GM18858 (cell line): ENCODE results near the gene AQP12A.
"Not testable (repeated sequence)": the region's sequence is repeated elsewhere in the genome, so short reads cannot be mapped to it uniquely, and the experiment has no call there.

ENCODE experiments used
- ATAC-seq: cut with Tn5 transposase; IDR thresholded peaks from one replicate; pipeline ENCODE4 v1.9.1; 2021; ENCODE audit not compliant: unreplicated experiment

AQP12A gene

DNA sequence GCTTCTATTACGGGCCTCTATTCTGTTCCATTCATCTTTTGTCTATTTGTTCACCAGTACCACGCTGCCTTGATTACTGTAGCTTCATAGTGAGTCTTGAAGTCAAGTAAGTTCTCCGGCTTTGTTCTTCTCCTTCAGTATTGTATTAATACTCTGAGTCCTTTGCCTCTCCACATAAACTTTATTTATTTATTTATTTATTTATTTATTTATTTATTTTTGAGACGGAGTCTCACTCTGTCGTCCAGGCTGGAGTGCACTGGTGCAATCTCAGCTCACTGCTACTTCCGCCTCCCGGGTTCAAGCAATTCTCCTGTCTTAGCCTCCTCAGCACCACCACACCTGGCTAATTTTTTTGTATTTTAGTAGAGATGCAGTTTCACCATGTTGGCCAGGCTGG lies 31.8 kb upstream of the AQP12A start:
- ATAC-seq = not testable (repeated sequence)

DNA sequence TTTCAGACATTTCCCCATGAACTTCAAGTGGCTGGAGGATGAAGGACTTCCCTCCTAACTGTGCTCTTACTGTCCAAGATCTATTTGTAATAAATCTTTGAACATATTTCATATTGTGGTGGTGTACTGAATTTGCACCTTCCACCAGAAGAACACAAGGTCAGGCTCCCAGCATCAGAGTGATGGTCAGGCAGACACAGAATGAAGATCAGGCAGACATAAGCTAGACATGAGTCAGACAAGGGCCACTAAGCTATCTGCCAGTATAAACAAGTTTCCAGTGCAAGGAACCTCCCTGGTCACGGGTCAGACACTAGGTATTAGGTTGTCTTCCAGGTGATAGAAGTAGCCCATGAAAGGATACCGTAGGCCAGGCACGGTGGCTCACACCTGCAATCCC lies 29.0 kb upstream of the AQP12A start:
- no peak for ATAC-seq

DNA sequence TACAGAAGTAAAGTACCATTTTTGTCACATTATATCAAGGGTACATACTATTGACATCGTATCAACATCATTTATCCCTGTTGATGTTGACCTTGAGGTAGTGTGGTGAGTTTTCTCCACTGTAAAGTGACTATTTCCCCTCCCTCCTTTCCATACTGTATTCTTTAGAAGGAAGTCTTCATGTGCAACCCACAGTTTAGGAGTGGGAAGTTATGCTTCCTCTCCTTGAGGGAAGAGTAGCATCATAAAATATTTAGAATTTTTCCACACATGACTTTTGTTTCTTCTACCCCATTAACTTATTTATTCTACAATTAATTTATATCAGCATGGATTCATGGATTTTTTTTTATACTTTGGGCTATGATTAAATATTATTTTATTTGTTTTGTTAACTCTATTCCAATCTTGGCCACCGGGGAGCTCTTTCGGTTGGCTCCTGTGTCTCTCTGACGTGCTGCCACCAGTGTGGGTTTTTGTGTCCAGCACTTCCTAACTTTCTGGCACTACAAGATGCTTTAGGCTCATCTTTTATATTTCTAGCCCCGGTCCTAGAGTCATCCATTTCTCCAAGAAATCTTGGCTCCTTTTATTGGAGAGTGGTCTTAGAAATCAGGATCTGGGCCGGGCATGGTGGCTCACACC lies 28.0 kb upstream of the AQP12A start:
- ATAC-seq = no peak

DNA sequence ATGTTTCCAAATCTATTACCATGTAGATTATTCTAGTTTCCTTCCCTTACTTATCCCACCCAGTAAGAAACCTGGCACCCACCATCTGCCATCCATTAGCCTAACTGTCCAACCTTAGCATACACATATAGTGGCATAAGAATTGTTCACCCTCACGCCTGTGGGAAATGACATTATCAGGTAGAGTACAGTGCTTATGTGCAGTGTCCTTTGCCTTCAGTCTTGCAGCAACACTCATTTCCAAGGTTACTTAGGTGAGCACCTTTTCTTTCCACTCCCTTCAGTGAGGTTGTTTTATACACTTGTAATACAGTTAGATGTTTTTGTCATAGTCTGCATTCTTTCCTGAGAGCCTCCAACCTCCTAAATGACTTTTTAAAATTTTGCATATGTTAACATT lies 27.0 kb upstream of the AQP12A start:
- ATAC-seq = no peak

DNA sequence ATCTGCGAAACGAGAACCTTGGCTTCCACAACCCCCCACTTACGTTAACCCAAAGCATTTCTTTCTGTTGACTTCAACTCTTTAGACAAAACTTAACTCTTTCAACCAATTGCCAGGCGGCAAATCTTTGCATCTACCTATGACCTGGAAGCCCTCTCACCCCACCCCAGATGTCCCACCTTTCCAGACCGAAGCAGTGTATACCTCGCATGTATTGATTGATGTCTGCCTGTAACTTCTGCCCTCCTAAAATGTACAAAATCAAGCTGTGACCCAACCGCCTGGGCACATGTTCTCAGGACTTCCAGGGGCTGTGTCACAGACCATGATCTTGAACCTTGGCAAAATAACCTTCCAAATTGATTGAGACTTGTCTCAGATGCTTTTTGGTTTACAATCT lies 21.3 kb upstream of the AQP12A start:
- no peak for ATAC-seq

DNA sequence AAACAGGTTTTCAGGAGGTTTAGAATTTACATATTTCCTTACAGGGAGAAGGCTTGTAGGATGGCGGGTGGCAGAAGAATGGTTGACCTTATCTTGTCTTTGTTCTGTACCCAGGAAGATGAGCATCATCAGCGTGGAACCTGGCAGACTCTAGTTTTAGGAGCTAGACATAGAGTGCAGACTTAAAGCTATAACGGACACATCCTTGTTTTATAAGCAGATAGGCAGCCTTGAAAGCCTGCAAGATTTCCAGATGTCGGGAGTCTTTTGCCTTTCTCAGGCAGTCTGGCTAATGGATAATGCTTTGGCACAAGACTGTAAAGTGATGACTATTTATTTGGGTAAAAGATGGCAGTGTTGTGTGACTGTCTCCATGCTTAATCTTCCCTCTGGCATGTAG lies 20.7 kb upstream of the AQP12A start:
- no peak for ATAC-seq

DNA sequence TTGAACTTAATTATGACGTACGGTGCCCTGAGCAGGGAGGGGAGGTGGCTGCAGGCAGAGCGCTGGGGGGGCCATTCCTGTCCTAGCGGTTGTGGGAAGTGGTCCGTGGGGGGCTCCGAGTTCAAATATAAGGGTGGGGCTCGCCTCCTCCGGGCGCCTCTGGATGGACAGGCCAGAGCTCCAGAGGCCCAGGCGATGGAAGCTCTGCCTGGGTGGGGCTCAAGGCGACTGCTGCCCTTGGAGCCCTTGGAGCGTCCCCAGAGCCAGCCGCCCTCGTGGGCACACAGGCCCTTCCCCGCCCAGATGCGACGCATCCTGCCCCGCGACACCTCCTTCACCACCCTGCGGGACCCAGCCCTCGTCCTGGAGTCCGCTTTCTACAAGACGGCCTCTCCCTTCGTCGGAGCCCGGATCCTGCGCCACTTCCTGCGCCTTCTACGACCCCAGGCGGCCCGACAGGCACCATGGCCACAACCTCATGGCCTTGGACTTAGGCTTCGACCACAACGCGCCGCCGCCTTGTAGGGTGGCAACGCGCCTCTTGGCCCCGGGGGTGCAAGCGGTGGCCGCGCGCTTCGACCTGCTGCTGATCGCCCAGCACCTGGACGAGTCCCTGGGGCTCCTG lies 19.5 kb upstream of the AQP12A start:
- ATAC-seq = no peak

DNA sequence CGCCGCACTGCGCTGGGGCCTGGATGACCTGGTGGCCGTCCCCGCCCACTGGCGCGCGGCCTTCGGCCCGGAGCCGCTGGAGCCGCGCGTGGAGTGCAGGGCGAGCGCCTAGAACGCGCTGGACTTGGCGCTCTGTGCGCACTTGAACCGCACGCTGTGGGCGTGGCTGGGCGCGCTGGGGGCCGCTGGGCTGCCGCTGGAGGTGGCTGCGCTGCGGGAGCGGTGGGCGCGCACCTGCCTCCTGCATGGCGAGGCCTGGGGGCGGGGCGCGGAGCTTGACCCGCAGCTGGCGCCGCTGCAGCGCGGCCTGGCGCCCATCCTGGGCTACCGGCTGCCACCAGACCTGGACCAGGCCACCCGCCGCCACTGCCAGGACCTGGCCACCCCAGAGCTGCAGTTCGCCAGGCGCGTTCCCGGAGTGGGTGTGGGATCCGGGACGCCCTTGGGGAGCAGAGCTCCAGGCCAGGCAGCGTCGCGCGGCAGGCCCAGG lies 18.9 kb upstream of the AQP12A start:
- no peak for ATAC-seq

DNA sequence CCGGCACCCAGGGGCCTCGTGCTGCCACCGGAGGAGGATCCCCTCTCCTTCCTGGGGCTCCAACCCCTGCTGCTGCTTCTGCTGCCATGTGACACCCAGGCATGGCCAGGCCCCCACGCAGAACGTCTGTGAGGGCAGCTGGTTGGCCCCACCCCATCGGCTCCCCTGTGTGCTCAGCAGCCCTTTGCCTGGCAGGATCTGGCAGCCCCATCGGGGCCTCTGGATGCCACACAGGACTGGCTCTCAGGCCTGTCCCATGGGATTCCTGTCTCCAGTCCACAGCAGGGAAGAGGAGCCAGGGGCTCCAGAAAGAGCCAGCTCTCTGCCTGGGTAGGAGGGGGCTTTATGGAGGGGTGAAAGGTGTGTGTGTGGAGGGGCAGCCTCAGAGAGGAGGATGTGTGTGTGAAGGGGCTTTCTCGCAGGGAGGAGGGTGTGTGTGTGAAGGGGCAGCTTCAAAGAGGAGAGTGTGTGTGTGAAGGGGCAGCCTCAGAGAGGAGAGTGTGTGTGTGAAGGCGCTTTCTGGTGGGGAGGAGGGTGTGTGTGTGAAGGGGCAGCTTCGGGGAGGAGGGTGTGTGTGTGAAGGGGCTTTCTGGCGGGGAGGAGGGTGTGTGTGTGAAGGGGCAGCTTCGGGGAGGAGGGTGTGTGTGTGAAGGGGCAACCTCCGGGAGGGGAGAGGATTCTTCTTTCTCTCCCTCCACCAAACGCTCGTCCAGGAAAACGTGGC lies 17.0 kb upstream of the AQP12A start:
- ATAC-seq = not testable (repeated sequence)

DNA sequence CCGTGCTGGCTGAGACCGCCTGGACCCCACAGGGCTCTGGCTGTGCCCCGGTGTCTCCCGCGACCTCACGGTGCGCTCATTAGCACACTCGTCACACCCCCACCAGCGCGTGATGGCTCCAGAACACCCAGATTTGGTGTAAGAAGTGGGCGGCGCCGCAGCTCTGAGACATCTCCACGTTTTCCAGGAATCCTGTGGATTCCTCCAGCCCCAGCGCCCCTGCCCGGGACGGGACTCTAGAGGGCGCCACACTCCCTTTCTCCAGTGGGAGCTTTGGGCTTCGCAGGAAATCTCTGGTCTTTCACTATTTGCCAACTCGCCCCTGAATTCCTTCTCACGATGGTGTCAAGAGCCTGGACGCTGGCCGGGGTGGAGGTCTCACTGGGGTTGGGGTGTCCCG lies 16.3 kb upstream of the AQP12A start:
- ATAC-seq = not testable (repeated sequence)

DNA sequence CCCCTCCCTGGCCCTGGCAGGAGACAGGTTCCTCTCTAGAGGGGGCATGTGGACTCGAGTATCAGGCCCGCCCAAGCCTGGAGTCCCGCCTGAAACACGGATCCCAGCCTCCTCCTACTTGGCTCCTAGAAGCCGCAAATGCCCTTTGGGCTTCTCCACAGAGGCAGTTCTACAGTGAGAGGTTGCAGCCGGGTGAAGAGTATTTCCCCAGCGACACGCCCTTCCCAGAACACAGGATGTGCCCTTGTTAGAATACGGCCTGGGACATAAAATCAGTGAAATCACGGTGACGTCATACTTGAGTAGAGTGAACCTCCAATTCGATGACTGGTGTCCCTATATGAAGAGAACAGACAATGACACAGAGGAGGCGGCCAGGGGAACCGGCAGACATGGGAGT lies 13.6 kb upstream of the AQP12A start:
- ATAC-seq = not testable (repeated sequence)

DNA sequence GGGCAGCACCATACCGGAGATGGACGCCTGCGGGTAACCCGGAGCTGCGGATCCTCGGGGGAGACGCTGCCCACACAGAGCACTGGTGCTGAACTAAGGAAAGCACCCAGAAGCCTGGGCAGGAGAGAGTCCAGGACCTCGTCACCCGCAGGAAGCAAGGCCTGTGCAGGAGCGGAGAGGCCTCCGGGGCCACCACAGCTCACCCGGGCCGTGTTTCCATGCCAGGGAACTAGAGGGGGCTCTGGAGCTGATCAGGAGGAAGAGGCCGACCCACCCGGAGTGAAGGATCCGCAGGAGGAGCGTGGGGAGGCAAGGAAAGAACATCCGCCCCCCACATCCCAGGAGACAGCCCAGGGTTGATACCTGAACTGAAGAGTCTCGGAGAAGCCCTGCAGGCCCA lies 12.8 kb upstream of the AQP12A start:
- not testable (repeated sequence) for ATAC-seq

DNA sequence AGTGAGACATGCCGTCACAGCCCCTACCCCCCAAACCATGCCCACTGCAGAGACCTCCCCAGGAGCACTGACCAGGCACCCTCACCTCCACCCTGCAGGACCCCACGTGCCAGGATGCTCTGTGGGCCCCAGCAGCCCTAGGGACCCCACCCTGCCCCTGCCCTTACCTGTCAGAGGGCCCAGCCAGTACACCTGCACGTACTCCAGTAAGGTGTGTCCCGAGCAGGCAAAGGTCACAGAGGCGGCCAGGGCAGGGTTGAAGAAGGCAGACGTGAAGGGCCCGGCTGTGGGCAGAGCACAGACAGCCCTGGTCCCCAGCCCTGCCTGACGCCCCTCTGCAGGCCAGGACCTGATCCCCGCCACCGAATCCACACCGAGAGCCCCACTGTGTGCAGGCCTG lies 11.5 kb upstream of the AQP12A start:
- ATAC-seq = not testable (repeated sequence)

DNA sequence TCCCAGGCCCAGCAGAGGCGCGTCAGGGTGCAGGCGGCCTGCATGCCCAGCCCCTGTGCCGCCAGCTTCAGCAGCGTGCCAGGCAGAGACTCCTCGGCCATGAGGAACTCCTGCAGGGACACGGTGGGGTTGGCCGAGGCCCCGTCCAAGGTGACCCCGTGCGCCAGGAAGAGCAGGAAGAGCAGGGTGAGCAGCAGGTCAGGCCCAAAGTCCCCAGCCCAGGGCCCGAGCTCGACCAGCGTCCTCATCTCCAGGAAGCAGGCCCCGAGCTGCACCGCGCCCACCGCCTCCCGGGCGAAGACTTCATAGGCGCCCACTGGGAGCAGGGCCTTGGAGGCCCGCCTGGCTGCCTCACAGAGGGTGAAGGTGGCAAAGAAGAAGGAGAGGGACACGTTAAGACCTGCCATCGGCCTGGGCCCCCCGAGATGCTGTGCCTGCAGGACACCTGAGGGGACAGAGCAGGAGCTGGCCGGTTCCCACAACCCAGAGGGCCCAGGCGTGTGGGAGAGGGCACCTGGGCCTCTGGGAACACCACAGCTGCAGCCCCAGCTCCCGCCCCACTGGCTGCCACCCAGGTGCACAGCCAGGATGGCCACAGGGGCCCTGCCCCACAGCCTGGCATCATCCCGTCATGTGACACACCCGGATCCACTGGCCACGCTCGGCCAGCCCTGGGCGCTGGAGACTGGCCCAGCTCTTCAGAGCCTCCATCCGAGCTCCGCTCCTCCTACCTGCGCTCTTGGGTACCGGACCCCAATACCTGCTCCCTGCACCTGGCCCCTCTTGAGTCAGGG lies 9.0 kb upstream of the AQP12A start, which contains the start of gene AQP12B:
Gene AQP12B, minus strand, starts transcription at position 455 of the 794 bp plus-strand sequence. Its CDS starts 48 bp downstream, at position 407.
- not testable (repeated sequence) for ATAC-seq

DNA sequence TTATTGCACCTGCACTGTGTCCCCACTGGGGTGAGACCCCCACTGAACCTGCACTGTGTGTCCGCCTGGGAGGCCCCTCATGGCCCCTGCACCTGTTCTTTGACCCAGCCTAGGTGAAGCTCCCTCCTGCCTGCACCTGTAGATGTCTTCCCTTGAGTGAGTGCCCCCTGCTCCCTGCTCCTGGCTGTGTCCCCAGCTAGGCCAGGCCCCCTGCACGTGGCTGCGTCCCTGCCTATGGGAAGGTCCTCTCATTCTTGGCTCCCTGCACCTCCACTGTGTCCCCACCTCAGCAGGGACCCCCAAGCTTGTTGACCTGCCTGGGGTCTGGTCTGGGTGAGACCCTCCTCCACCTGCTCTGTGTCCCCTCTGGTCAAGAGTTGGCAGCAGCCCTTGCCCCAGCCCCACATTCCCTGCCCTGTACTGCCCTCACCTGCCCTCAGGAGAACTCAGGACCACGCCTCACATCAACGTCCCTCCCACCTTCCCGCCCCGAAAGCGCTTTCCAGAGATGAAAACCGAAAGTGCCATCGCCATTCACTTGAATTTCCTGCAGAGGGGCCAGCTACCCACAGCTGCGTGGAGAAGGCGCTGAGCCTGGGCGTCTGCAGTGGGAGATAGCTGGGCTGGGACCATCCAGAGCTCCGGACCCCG lies 8.2 kb upstream of the AQP12A start:
- ATAC-seq = not testable (repeated sequence)

DNA sequence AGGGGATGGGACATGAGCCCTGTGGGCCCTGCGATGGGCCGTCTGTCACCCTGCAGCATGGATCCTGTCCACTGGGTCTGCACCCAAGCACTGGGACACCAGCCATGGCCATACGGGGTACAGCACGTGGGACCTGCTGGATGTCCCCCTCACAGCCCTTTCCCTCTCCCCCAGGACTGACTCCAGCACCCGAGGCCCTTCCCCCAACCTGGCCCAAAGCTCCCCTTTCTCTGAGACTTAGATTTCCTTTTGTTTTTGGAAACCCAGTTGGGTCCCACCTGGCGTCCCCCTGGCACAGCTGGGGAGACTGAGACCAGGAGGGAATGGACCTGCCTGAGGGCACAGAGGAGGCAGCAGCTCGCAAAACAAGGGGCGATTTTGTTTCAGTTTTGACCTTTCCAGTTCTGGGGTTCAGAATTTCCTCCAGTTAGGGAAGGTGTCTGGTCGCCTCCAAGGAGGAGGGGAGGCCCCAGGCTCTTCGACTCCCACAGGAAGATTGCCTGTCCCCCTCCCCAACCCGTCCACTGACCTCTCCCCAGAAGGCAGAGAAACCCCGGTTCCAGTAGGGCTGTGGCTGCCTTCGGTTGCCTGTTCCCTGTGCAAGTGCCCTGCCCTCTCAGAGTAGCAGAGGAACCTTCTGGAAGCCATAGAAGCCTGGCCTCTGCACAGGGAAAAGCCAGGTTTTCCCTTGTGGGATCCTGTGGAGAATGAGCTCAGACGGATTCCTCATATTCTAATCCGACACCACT lies 7.5 kb upstream of the AQP12A start:
- not testable (repeated sequence) for ATAC-seq

DNA sequence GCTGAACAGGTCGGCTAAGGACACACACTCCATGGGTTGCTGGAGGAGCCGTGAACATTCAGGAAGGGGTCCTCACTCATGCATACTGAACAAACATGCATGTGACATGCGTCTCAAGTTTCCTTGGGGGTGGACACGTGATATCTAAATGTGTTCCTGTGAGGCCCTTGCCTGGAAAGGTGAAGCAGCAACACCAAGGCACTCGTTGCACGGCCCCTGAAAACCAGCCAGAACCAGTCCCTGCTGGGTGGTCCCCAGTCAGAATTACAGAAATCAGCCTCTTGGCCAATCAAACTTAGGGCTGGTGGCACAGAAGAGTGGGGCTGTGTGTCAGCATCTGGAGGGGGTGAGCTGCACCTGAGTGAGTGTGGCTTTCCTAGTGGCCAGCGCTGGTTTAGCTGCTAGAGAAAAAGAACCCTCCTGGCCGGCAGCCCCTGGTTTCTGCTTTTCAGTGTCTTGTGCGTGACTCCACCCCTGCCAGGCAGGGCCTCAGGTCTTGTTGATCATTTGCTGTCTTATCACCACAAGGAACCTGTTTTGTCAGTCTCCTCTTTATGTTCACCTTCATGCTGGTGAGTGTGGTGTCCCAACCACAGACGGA lies 5.8 kb upstream of the AQP12A start:
- no peak for ATAC-seq

DNA sequence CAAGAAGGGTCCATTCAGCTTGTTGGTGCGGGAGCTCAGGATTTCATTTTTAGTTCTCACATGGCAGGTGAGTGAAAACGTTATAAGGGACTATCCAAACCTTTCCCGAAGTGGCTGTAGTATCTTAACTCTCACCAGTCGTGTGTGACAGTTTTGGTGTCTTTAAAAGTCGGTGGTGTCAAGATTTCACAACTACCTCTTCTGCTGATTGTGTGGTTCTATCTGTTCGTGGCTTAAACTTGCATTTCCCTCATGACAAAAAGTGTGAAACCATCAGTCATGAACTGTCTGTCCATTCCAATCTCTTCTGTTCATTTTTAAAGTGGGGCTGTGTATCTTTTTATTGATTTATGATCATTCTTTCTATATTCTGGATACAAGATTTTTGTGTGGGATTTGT lies 5.2 kb upstream of the AQP12A start:
- no peak for ATAC-seq

DNA sequence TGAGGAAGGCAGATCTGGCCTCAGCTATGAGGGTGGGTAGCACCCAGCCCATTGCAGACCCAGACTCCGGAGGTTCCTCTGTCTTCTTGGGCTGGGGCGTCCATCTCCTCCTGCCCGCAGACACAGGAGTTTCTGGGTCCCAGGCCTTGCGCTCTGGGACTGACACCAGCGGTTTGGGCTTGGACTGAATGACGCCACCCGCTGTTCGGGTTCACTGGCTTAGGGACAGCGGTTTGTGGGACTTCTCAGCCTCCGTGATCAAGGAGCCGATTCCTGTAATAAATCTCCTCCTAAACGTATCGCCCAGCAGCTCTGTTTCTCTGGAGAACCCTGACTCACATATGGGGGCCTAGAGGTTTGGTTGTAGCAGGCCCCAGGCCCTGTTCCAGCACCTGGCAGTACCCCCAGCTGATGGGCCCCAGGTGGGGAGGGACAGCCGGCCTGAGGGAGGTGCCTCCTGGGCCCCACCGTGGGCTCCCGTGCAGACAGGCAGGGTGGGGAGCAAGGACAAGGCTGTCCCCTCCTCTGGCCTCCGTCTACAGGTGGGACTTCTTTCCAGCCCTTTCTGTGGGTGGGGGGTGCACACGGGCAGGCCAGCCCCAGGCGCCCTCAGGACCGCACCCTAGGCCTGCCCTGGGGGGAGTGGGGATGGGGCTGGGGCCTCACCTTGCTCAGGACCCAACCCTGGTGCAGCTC lies 4.5 kb upstream of the AQP12A start:
- ATAC-seq = no peak
